ENCODE data around the gene SDCCAG8.

SDCCAG8 gene

GRCh38 chr1:243234978-243235647 lies 20.7 kb upstream of the SDCCAG8 start (continued):
- TF ChIP-seq ZBTB44 (tag by site-specific recombination; IDR thresholded peaks at IDR 0.05) (0 out of 2 replicates have a peak, but pooled peaks have one; percentile 11), ATF2 (tag by site-specific recombination; IDR thresholded peaks at IDR 0.05; ENCODE audit: low read depth) (no peak), MZF1 (tag by site-specific recombination; IDR thresholded peaks at IDR 0.05; ENCODE audit: borderline replicate concordance) (no peak), ZNF335 (tag by site-specific recombination; conservative IDR thresholded peaks at IDR 0.05) (0 out of 2 replicates have a peak, but pooled peaks have one; percentile 24), ZXDB (tag by site-specific recombination; IDR thresholded peaks at IDR 0.05) (peak; percentile 19; the same call in 1 of the 2 replicates), ZBTB11 (tag by site-specific recombination; conservative IDR thresholded peaks at IDR 0.05; ENCODE audit: low read depth) (0 out of 2 replicates have a peak, but pooled peaks have one; percentile 18)

GRCh38 chr1:243236604-243237252 lies 19.1 kb upstream of the SDCCAG8 start:
- Histone ChIP-seq H3K9me3 (ENCODE audit: control insufficient read depth, insufficient read depth, low read depth, low read length) (no peaks in the 10 kb centered on the region), H3K4me1 (ENCODE audit: control insufficient read depth, insufficient read depth, low read length) (peaks cover 23% of the 10 kb centered on the region), H3K27ac (ENCODE audit: extremely low read depth, low read depth, low read length) (no peak overlapping the region), H3K36me3 (ENCODE audit: control insufficient read depth in 2 of 2, insufficient read depth in 1 of 2, low read length in 2 of 2) (no peaks in the 10 kb centered on the region), H3K4me3 (ENCODE audit: low read depth, low read length) (no peak overlapping the region)
- TF ChIP-seq WT1 (tag by site-specific recombination; IDR thresholded peaks at IDR 0.05) (peak; percentile 77), ZBTB7A (tag by site-specific recombination; IDR thresholded peaks at IDR 0.05; ENCODE audit: low read depth) (no peak), PRDM6 (tag by site-specific recombination; IDR thresholded peaks at IDR 0.05) (0 out of 2 replicates have a peak, but pooled peaks have one; percentile 2)
- ChIA-PET CTCF (interaction anchor here (0.6 kb wide), 1 partner anchor 222 kb away, joined by 5 read pairs; no protein-coding TSS in a partner anchor), POLR2A (no interaction called here)

- Histone ChIP-seq H3K27ac (ENCODE audit: extremely low read depth, low read depth, low read length) (no peak overlapping the region), H3K4me1 (ENCODE audit: control insufficient read depth, insufficient read depth, low read length) (no peaks in the 10 kb centered on the region), H3K36me3 (ENCODE audit: control insufficient read depth in 2 of 2, insufficient read depth in 1 of 2, low read length in 2 of 2) (no peaks in the 10 kb centered on the region; a peak in 1 of 3 replicates), H3K9me3 (ENCODE audit: control insufficient read depth, insufficient read depth, low read depth, low read length) (no peaks in the 10 kb centered on the region), H3K4me3 (ENCODE audit: low read depth, low read length) (no peak overlapping the region)
- ChIA-PET POLR2A (no interaction called here), CTCF (interaction anchor here (0.6 to 0.7 kb wide), 3 partner anchors 15 to 1062 kb away, joined by 3 read pairs; no protein-coding TSS in a partner anchor)
- TF ChIP-seq BCL6B (tag by site-specific recombination; IDR thresholded peaks at IDR 0.05) (no peak), ZNF112 (tag by site-specific recombination; IDR thresholded peaks at IDR 0.05) (no peak), REST (tag by site-specific recombination; IDR thresholded peaks at IDR 0.05) (no peak), ZNF433 (tag by site-specific recombination; IDR thresholded peaks at IDR 0.05; ENCODE audit: low read depth) (no peak), ZNF202 (tag by site-specific recombination; IDR thresholded peaks at IDR 0.05; ENCODE audit: borderline replicate concordance) (peak; percentile 86), ZSCAN18 (tag by site-specific recombination; IDR thresholded peaks at IDR 0.05) (no peak)
These were observed 11.4 kb upstream of the SDCCAG8 start for GRCh38 chr1:243244432-243244841.

Data from HEK293 (cell line).